ENCODE results near the gene ARHGAP10. TPM values are rescaled to one million over a fixed set of nuclear protein-coding genes. Genes with fewer than 3 reads are reported as not detected.
A peak's percentile ranks its signal among the peaks of the same experiment; 100 is the strongest.

ARHGAP10 gene
- total RNA-seq, 4 donors from 2014 or later = 131 to 217 (median 206) TPM

DNA sequence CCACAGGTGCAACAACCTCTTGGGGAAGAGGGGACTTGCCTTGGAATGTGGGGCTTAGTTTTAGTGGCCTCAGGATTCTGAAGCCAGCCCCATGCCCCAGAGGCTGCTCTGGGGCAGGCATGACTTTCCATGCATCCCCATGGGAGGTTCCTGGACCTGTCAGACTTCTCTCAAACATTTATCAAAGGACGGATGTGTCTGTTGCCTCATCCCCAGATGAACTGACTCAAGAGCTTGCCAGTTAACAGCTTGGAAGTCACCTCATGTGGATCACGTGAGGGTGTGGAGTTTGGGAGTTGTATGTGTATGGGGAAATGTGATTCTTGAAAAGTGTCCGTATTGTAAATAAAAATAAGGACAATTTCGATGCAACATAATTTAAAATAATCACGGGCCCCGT, 341.5 kb downstream of the ARHGAP10 start:
- Histone ChIP-seq H3K27me3 (no peaks in the 10 kb centered on the region), H3K36me3 (peaks cover 0 to 77% (median 4%) of the 10 kb centered on the region in 3 donors)

DNA sequence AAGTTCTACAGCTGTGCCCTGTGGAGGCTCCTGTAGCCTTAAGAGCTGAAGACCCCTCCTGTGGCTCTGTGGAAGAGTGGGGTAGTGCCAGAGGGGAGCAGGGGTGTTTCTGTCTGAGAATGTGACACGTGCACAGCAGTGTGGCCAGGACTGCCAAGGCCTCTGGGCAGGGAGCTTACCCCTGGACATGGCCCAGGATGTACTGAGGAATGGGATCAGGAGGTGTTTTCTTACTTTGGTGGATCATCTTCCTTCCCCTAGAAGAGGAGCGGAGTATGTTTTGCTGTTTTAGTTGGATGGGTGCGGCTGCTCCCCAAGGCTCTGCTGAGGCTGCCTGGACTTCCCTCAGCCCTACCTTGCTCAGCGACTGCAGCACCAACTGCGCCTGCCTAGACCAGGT, 342.6 kb downstream of the ARHGAP10 start:
- Histone ChIP-seq H3K4me1 (peaks cover 0 to 17% (median 2%) of the 10 kb centered on the region in 4 donors), H3K36me3 (peaks cover 0 to 89% (median 4%) of the 10 kb centered on the region in 3 donors), H3K27ac (no peak overlapping the region), H3K4me3 (no peak overlapping the region), H3K9me3 (peaks cover 0 to 25% (median 4%) of the 10 kb centered on the region in 4 donors), H3K27me3 (no peaks in the 10 kb centered on the region)
- DNase-seq (ENCODE audit: low spot score in 2 of 2) = no peak
- TF ChIP-seq, protein P1, sequence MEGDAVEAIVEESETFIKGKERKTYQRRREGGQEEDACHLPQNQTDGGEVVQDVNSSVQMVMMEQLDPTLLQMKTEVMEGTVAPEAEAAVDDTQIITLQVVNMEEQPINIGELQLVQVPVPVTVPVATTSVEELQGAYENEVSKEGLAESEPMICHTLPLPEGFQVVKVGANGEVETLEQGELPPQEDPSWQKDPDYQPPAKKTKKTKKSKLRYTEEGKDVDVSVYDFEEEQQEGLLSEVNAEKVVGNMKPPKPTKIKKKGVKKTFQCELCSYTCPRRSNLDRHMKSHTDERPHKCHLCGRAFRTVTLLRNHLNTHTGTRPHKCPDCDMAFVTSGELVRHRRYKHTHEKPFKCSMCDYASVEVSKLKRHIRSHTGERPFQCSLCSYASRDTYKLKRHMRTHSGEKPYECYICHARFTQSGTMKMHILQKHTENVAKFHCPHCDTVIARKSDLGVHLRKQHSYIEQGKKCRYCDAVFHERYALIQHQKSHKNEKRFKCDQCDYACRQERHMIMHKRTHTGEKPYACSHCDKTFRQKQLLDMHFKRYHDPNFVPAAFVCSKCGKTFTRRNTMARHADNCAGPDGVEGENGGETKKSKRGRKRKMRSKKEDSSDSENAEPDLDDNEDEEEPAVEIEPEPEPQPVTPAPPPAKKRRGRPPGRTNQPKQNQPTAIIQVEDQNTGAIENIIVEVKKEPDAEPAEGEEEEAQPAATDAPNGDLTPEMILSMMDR (IDR thresholded peaks at IDR 0.05) = no peak
- TF ChIP-seq POLR2A (IDR thresholded peaks at IDR 0.05) = no peak
- TF ChIP-seq EP300 (IDR thresholded peaks at IDR 0.05) = no peak
- WGBS, 2 donors = 93 to 98% methylated on average over 3 to 5 of the region's 5 CpGs

More for the DNA sequence above, 341.5 kb downstream of the ARHGAP10 start:
- Histone ChIP-seq H3K9me3 (peaks cover 0 to 25% (median 4%) of the 10 kb centered on the region in 4 donors), H3K4me1 (peaks cover 0 to 25% (median 5%) of the 10 kb centered on the region in 4 donors), H3K4me3 (no peak overlapping the region), H3K27ac (no peak overlapping the region)
- no peak for DNase-seq (ENCODE audit: low spot score in 2 of 2)
- WGBS, 2 donors = 93 to 95% methylated on average over 6 of the region's 6 CpGs
- TF ChIP-seq EP300 (IDR thresholded peaks at IDR 0.05) (no peak), POLR2A (IDR thresholded peaks at IDR 0.05) (no peak)
- TF ChIP-seq, protein P1 (IDR thresholded peaks at IDR 0.05) = no peak

DNA sequence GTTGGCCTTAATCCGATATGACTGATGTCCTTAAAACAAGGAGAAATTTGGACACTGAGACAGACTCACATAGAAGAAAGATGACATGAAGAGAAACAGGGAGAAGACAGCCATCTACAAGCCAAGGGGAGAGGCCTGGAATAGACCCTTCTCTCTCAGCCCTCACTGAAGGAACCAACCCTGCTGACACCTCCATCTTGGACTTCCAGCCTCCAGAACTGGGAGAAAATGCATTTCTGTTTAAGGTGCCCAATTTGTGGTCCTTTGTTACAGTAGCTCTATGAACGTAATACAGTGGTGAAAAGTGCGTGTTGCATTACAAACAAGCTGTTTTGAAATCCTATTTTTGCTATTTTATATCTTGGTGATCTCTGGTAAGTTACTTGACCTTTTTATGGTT, 343.6 kb downstream of the ARHGAP10 start:
- 99 to 100% methylated on average over 3 of the region's 3 CpGs for WGBS, 2 donors
- H3K36me3 ChIP-seq = peaks cover 0 to 98% (median 4%) of the 10 kb centered on the region in 3 donors
- no peak for TF ChIP-seq POLR2A (IDR thresholded peaks at IDR 0.05)
- TF ChIP-seq, protein P1 (IDR thresholded peaks at IDR 0.05) = no peak
- no peak for TF ChIP-seq EP300 (IDR thresholded peaks at IDR 0.05)

DNA sequence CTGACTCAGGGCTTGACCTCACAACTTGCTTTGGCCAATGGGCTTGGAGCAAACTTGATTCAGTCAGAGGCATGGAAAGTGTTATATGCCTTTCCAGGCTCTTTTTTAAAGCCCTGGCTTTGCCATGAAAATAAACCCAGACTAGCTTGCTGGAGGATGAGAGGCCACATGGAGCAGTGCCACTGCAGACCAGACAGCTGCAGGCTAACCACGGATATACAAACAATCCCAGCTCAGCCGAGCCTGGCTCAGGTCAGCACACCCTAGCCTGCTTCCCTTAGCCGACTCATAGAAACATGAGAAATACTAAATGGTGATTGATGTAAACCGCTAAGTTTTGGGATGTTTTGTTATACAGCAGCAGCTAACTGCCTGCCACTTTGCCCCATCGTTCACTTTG, 345.1 kb downstream of the ARHGAP10 start:
- Histone ChIP-seq H3K4me1 (peaks cover 0 to 10% (median 0%) of the 10 kb centered on the region in 4 donors), H3K4me3 (no peak overlapping the region), H3K9me3 (peaks cover 0 to 25% (median 4%) of the 10 kb centered on the region in 4 donors), H3K27me3 (no peaks in the 10 kb centered on the region), H3K27ac (peak overlapping the region in 1 of 4 donors; percentile 54), H3K36me3 (peaks cover 0 to 99% (median 4%) of the 10 kb centered on the region in 3 donors)
- no peak for DNase-seq (ENCODE audit: low spot score in 2 of 2)
- TF ChIP-seq, protein P1 (IDR thresholded peaks at IDR 0.05) = no peak
- no peak for TF ChIP-seq EP300 (IDR thresholded peaks at IDR 0.05)
- no peak for TF ChIP-seq POLR2A (IDR thresholded peaks at IDR 0.05)
- 48 to 54% methylated on average over 5 of the region's 5 CpGs for WGBS, 2 donors

More for the DNA sequence above, 343.6 kb downstream of the ARHGAP10 start:
- H3K4me1 ChIP-seq = peaks cover 0 to 10% (median 0%) of the 10 kb centered on the region in 4 donors
- no peak overlapping the region for H3K4me3 ChIP-seq
- H3K27me3 ChIP-seq = no peaks in the 10 kb centered on the region
- peaks cover 0 to 25% (median 4%) of the 10 kb centered on the region in 4 donors for H3K9me3 ChIP-seq
- H3K27ac ChIP-seq = no peak overlapping the region
- DNase-seq (ENCODE audit: low spot score in 2 of 2) = no peak

DNA sequence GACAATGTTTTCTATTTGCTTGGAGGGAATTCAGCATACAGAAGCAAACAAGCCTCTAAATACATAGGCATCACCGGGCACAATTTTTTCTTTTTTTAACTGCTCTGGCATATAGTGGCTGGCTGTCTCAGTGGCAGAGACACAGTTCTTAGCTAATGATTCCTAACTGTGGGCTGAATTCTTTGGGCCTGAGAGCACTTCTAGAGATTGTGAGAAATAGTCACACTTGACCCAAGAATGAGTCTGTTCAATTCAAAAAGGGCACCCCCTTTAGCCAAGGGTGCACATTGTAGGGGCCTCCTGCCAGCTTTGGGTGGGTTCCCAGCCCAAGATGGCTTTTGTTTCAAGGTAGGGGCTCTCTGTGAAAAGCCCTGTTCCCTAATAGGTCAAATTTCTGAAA, 345.7 kb downstream of the ARHGAP10 start:
- WGBS, 2 donors = 45 to 47% methylated on average over 1 of the region's 1 CpG
- Histone ChIP-seq H3K36me3 (peaks cover 0 to 99% (median 4%) of the 10 kb centered on the region in 3 donors), H3K27me3 (no peaks in the 10 kb centered on the region), H3K9me3 (peaks cover 0 to 25% (median 4%) of the 10 kb centered on the region in 4 donors), H3K4me1 (peaks cover 0 to 10% (median 0%) of the 10 kb centered on the region in 4 donors), H3K4me3 (no peak overlapping the region), H3K27ac (peak overlapping the region in 1 of 4 donors; percentile 54)
- TF ChIP-seq EP300 (IDR thresholded peaks at IDR 0.05) (no peak), POLR2A (IDR thresholded peaks at IDR 0.05) (no peak)
- TF ChIP-seq, protein P1 (IDR thresholded peaks at IDR 0.05) = no peak
- no peak for DNase-seq (ENCODE audit: low spot score in 2 of 2)
